HepG2 (cell line): ENCODE measurements around the gene TUBGCP6. TPM values are rescaled to one million over a fixed set of nuclear protein-coding genes. Genes with fewer than 3 reads are reported as not detected.

Source experiments
- ATAC-seq: fragments of 200-7000 bp; cut with Tn5 transposase; 3 replicates; pipeline ENCODE4 v1.9.1; 2020; ENCODE audit warnings: mild to moderate bottlenecking, moderate library complexity
- BruUV-seq: library from RNA; stranded (reverse); fragments of 400-500 nt; replicated peaks from 2 replicates; lab custom pipeline; 2021; lab: Mats Ljungman, UMichigan
- CTCF ChIA-PET: fragments of 300-600 bp; formaldehyde crosslinking; extraction: SDS; loops from one replicate; lab custom pipeline; 2021; ENCODE audit warnings: low total read pairs, inconsistent platforms, low intra/inter-chr PET ratio; lab: Yijun Ruan, JAX
- POLR2A ChIA-PET: fragments of 350-600 bp; sonication (Branson Sonifier 250); formaldehyde crosslinking; loops from one replicate; lab custom pipeline; 2020; ENCODE audit warnings: antibody characterized with exemption, inconsistent platforms; lab: Yijun Ruan, JAX
- DNase-seq: peaks from one replicate; pipeline ENCODE4 v3.0.0-alpha.2; 2015; ENCODE audit warnings: low spot score
- FAIRE-seq: peaks from 3 replicates; lab custom pipeline; 2011; peaks lifted over from hg19 to GRCh38; lab: Jason Lieb, UNC
- H2AFZ ChIP-seq: one replicate; pipeline ENCODE4 v1.6.1; 2011; ENCODE audit warnings: low read length, inconsistent platforms
- H3K27ac ChIP-seq: fragments of 300-600 bp; 3 replicates; pipeline ENCODE4 v1.8.0; 2011; ENCODE audit warnings: mixed run types, mild to moderate bottlenecking, mixed read lengths, low read length, inconsistent platforms; ENCODE audit not compliant: insufficient read depth; ENCODE audit errors: extremely low read length
- H3K27me3 ChIP-seq, 2 experiments: fragments of 200-600 bp in 1 of 2; 2 replicates in 1 of 2; 3 replicates in 1 of 2; pipeline versions ENCODE4 v1.6.0 to v1.8.0; 2011; ENCODE audit warnings: low read length in 2 of 2, mild to moderate bottlenecking in 2 of 2, moderate library complexity in 2 of 2, inconsistent platforms in 1 of 2; ENCODE audit not compliant: insufficient read depth in 2 of 2, control insufficient read depth in 1 of 2
- H3K36me3 ChIP-seq, 2 experiments: fragments of 200-600 bp in 1 of 2; replicated peaks in 1 of 2; 2 replicates in 1 of 2; 3 replicates in 1 of 2; pipeline versions ENCODE4 v1.5.1 to v1.8.0; 2011; ENCODE audit warnings: low read length in 2 of 2, inconsistent platforms in 1 of 2; ENCODE audit not compliant: insufficient read depth in 2 of 2, control insufficient read depth in 1 of 2
- H3K4me1 ChIP-seq: 2 replicates; pipeline ENCODE4 v1.5.1; 2012; ENCODE audit warnings: low read length, inconsistent platforms; ENCODE audit not compliant: insufficient read depth
- H3K4me2 ChIP-seq: 2 replicates; pipeline ENCODE4 v1.6.0; 2011; ENCODE audit warnings: low read depth, low read length, inconsistent platforms
- H3K4me3 ChIP-seq, 3 experiments: fragments of 200-600 bp in 1 of 3; sonication (generic), shearing (Covaris generic) in 1 of 3; replicated peaks in 1 of 3; 2 replicates each; pipeline ENCODE4 v1.5.1; 2011 to 2016; ENCODE audit warnings: low read length in 3 of 3, inconsistent platforms in 2 of 3, low read depth in 2 of 3, mild to moderate bottlenecking in 2 of 3, control low read depth in 1 of 3, mixed read lengths in 1 of 3; ENCODE audit not compliant: insufficient read depth in 1 of 3
- H3K79me2 ChIP-seq: one replicate; pipeline ENCODE4 v1.6.1; 2011; ENCODE audit warnings: low read length, inconsistent platforms; ENCODE audit not compliant: insufficient read depth
- H3K9ac ChIP-seq: 2 replicates; pipeline ENCODE4 v1.6.0; 2011; ENCODE audit warnings: mild to moderate bottlenecking, low read depth, low read length, inconsistent platforms; ENCODE audit not compliant: insufficient read depth
- H3K9me3 ChIP-seq: 2 replicates; pipeline ENCODE4 v1.5.1; 2012; ENCODE audit warnings: mild to moderate bottlenecking, low read length
- H4K20me1 ChIP-seq: 2 replicates; pipeline ENCODE4 v1.6.0; 2011; ENCODE audit warnings: inconsistent platforms, mild to moderate bottlenecking, low read length, moderate library complexity; ENCODE audit not compliant: insufficient read depth
- CAMTA2 ChIP-seq: sonication (generic); formaldehyde crosslinking; IDR thresholded peaks from 2 replicates; pipeline ENCODE4 v1.4.0; 2020; ENCODE audit warnings: mild to moderate bottlenecking, missing genetic modification reagents, borderline replicate concordance
- FOXA1 ChIP-seq, 2 experiments: fragments of 450-650 bp in 1 of 2; sonication (generic) in 1 of 2; formaldehyde crosslinking in 1 of 2; IDR thresholded peaks; 2 replicates each; pipeline versions ENCODE4 v1.4.0 to v1.6.1; 2016 to 2020; ENCODE audit warnings: missing genetic modification reagents in 1 of 2
- FOXP1 ChIP-seq, 2 experiments: fragments of 450-650 bp in 1 of 2; IDR thresholded peaks; 2 replicates each; pipeline ENCODE4 v1.6.1; 2017 to 2018; ENCODE audit warnings: antibody characterized with exemption in 1 of 2
- HNF4G ChIP-seq, 2 experiments: sonication (generic) in 1 of 2; formaldehyde crosslinking in 1 of 2; IDR thresholded peaks; 2 replicates each; pipeline versions ENCODE4 v1.4.0 to v1.6.1; 2011 to 2020; ENCODE audit warnings: borderline replicate concordance in 2 of 2, low read depth in 2 of 2, mild to moderate bottlenecking in 2 of 2, low read length in 1 of 2, missing genetic modification reagents in 1 of 2, moderate library complexity in 1 of 2
- HNRNPH1 ChIP-seq: fragments of 200-400 bp; formaldehyde crosslinking; optimal IDR thresholded peaks from 2 replicates; pipeline ENCODE3; 2017; ENCODE audit warnings: mild to moderate bottlenecking, low read depth, low read length
- PCBP1 ChIP-seq: fragments of 200-400 bp; formaldehyde crosslinking; IDR thresholded peaks from 2 replicates; pipeline ENCODE4 v1.6.1; 2017; ENCODE audit warnings: mild to moderate bottlenecking, low read depth, low read length, borderline replicate concordance
- SALL2 ChIP-seq: sonication (generic); formaldehyde crosslinking; IDR thresholded peaks from 2 replicates; pipeline ENCODE4 v1.8.1; 2023; ENCODE audit warnings: mild to moderate bottlenecking, missing genetic modification reagents, inconsistent platforms
- SP5 ChIP-seq: IDR thresholded peaks from 2 replicates; pipeline ENCODE4 v1.6.1; 2016; ENCODE audit warnings: low read depth, borderline replicate concordance
- ZNF124 ChIP-seq: sonication (generic); formaldehyde crosslinking; IDR thresholded peaks from 2 replicates; pipeline ENCODE4 v1.4.0; 2020; ENCODE audit warnings: missing genetic modification reagents
- ZNF335 ChIP-seq: sonication (generic); formaldehyde crosslinking; IDR thresholded peaks from 2 replicates; pipeline ENCODE4 v1.4.0; 2020; ENCODE audit warnings: missing genetic modification reagents
- WGBS: methylation state at CpG from one replicate; pipeline ENCODE4 v1.1.6; 2017; ENCODE audit warnings: low lambda C conversion rate; 5-methylcytosine and 5-hydroxymethylcytosine counted together
- in situ Hi-C: cut with HindIII; loops from 2 replicates; pipeline ENCODE4 v1.10.0; 2017; ENCODE audit warnings: low pct_unique_long_range_greater_than_20kb; ENCODE audit not compliant: extremely low pct_ligation_motif_present
- intact Hi-C: fragments of 100-400 bp; cut with micrococcal nuclease; formaldehyde crosslinking; loops from one replicate; pipeline ENCODE4 v1.10.0; 2022; ENCODE audit not compliant: unreplicated experiment
- polyA plus RNA-seq, 8 experiments: library from polyadenylated mRNA; depleted of rRNA in 3 of 8; stranded (reverse) in 7 of 8; unstranded in 1 of 8; fragments of >200 nt; fragmentation: Illumina TruSeq in 4 of 8; extraction: Trizol in 4 of 8; gene quantifications; 2 replicates each; pipeline versions ENCODE4 v1.2.1 to v1.2.3, GENCODE V29; 2011 to 2016; ENCODE audit warnings: low read depth in 4 of 8, missing spikeins in 1 of 8, mixed read lengths in 1 of 8; ENCODE audit not compliant: insufficient read depth in 1 of 8
- total RNA-seq, 5 experiments: library from RNA; depleted of rRNA; stranded (reverse); fragments of >200 nt; fragmentation: Illumina TruSeq; extraction: Trizol; gene quantifications; 2 replicates each; pipeline ENCODE4 v1.2.3, GENCODE V29; 2016; ENCODE audit warnings: low read depth in 1 of 5
- TF ChIP-seq, protein P1 (sequence below): sonication (generic); formaldehyde crosslinking; IDR thresholded peaks from 2 replicates; pipeline ENCODE4 v1.9.0; 2021; ENCODE audit warnings: mild to moderate bottlenecking, missing genetic modification reagents
- TF ChIP-seq, protein P2 (sequence below), 2 experiments: sonication (generic) in 1 of 2; formaldehyde crosslinking in 1 of 2; IDR thresholded peaks; 2 replicates each; pipeline versions ENCODE4 v1.5.1 to v1.6.1; 2011 to 2020; ENCODE audit warnings: borderline replicate concordance in 1 of 2, low read depth in 1 of 2, low read length in 1 of 2, mild to moderate bottlenecking in 1 of 2, missing genetic modification reagents in 1 of 2, moderate library complexity in 1 of 2

Gene TUBGCP6
- total and polyA plus RNA-seq, 2 of the 13 experiments (the other 11 are each of a cell fraction or from before 2014, with no cell fraction given): 14.6 to 15.7 TPM

DNA sequence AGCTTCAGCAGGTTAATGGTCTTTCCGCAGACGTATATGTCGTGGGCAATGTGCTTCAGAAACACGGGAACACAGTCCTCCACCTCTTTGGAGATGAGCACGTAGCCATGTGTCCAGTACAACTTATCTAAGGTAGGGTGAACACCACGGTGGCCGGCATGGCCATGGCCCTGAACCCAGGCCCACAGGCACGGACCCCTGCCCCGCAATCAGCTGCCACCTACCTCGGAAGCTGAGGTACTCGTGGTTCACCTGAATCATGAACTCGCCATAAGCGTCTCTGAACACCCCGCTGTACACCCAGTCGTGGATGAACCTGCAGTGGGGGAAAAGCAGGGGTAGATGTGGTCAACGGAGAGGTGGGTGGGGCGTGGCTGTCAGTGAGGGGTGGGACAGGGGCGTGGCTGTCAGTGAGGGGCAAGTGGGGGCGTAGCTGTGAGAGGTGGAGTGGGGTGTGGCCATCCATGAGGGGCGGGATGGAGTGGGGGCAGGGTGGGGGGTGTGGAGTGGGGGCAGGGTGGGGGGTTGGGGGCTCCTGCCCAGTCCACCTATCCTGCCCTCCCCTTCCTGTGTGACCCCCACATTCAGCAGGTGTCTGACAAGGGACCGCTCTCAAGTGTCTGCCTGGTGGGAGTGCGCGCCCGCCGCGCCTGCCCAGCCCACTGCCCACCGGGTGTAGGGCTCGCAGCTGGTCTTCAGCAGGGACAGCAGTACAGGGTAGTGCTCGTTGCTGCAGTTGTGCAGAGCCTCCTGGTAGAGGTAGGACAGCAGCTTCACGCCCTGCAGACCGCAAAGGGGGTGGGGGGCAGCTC is 18.6 kb downstream of the TUBGCP6 start:
- Histone ChIP-seq H3K9ac (no peak overlapping the region), H3K4me1 (peaks cover 11% of the 10 kb centered on the region), H3K4me3 (no peak overlapping the region), H3K4me2 (no peak overlapping the region), H2AFZ (no peak overlapping the region), H3K9me3 (no peaks in the 10 kb centered on the region), H3K36me3 (peaks cover 17 to 39% of the 10 kb centered on the region in 2 experiments; a peak in 4 of 5 replicates), H4K20me1 (no peaks in the 10 kb centered on the region), H3K27me3 (no peaks in the 10 kb centered on the region), H3K79me2 (no peaks in the 10 kb centered on the region), H3K27ac (no peak overlapping the region)
- no peak for FAIRE-seq
- 97% methylated on average over 15 of the region's 31 CpGs for WGBS
- POLR2A ChIA-PET: no interaction called here
- no peak for DNase-seq
- BruUV-seq: no TSS peak
- CTCF ChIA-PET: no interaction called here
- no peak for ATAC-seq
- intact Hi-C loops: no loop called here
- in situ Hi-C loops: no loop called here
- no peak for TF ChIP-seq PCBP1
- no peak for TF ChIP-seq CAMTA2 (CRISPR knock-in tag)
- no peak for TF ChIP-seq HNF4G (IDR thresholded peaks at IDR 0.05; ENCODE audit: borderline replicate concordance, low read depth, low read length)
- no peak for TF ChIP-seq HNF4G (CRISPR knock-in tag; IDR thresholded peaks at IDR 0.05; ENCODE audit: borderline replicate concordance, low read depth)
- TF ChIP-seq HNRNPH1: no peak
- no peak for TF ChIP-seq SP5 (CRISPR knock-in tag)
- TF ChIP-seq FOXA1 (IDR thresholded peaks at IDR 0.05): no peak
- TF ChIP-seq FOXA1 (CRISPR knock-in tag; IDR thresholded peaks at IDR 0.05): no peak
- TF ChIP-seq, protein P1, sequence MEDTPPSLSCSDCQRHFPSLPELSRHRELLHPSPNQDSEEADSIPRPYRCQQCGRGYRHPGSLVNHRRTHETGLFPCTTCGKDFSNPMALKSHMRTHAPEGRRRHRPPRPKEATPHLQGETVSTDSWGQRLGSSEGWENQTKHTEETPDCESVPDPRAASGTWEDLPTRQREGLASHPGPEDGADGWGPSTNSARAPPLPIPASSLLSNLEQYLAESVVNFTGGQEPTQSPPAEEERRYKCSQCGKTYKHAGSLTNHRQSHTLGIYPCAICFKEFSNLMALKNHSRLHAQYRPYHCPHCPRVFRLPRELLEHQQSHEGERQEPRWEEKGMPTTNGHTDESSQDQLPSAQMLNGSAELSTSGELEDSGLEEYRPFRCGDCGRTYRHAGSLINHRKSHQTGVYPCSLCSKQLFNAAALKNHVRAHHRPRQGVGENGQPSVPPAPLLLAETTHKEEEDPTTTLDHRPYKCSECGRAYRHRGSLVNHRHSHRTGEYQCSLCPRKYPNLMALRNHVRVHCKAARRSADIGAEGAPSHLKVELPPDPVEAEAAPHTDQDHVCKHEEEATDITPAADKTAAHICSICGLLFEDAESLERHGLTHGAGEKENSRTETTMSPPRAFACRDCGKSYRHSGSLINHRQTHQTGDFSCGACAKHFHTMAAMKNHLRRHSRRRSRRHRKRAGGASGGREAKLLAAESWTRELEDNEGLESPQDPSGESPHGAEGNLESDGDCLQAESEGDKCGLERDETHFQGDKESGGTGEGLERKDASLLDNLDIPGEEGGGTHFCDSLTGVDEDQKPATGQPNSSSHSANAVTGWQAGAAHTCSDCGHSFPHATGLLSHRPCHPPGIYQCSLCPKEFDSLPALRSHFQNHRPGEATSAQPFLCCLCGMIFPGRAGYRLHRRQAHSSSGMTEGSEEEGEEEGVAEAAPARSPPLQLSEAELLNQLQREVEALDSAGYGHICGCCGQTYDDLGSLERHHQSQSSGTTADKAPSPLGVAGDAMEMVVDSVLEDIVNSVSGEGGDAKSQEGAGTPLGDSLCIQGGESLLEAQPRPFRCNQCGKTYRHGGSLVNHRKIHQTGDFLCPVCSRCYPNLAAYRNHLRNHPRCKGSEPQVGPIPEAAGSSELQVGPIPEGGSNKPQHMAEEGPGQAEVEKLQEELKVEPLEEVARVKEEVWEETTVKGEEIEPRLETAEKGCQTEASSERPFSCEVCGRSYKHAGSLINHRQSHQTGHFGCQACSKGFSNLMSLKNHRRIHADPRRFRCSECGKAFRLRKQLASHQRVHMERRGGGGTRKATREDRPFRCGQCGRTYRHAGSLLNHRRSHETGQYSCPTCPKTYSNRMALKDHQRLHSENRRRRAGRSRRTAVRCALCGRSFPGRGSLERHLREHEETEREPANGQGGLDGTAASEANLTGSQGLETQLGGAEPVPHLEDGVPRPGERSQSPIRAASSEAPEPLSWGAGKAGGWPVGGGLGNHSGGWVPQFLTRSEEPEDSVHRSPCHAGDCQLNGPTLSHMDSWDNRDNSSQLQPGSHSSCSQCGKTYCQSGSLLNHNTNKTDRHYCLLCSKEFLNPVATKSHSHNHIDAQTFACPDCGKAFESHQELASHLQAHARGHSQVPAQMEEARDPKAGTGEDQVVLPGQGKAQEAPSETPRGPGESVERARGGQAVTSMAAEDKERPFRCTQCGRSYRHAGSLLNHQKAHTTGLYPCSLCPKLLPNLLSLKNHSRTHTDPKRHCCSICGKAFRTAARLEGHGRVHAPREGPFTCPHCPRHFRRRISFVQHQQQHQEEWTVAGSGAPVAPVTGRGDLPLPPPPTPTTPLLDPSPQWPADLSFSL (CRISPR knock-in tag): no peak
- TF ChIP-seq ZNF335 (CRISPR knock-in tag): no peak
- TF ChIP-seq, protein P2, sequence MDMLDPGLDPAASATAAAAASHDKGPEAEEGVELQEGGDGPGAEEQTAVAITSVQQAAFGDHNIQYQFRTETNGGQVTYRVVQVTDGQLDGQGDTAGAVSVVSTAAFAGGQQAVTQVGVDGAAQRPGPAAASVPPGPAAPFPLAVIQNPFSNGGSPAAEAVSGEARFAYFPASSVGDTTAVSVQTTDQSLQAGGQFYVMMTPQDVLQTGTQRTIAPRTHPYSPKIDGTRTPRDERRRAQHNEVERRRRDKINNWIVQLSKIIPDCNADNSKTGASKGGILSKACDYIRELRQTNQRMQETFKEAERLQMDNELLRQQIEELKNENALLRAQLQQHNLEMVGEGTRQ (IDR thresholded peaks at IDR 0.05; ENCODE audit: low read depth, low read length): no peak
- TF ChIP-seq, protein P2 (CRISPR knock-in tag; IDR thresholded peaks at IDR 0.05; ENCODE audit: borderline replicate concordance): no peak
- TF ChIP-seq FOXP1 (IDR thresholded peaks at IDR 0.05): no peak
- TF ChIP-seq FOXP1 (CRISPR knock-in tag; IDR thresholded peaks at IDR 0.05): no peak
- no peak for TF ChIP-seq ZNF124 (CRISPR knock-in tag)
- no peak for TF ChIP-seq SALL2 (CRISPR knock-in tag)
